Measurements from ENCODE around the gene TRABD.
"Not testable (repeated sequence)": the region's sequence is repeated elsewhere in the genome, so short reads cannot be mapped to it uniquely, and the experiment has no call there.

TRABD gene

GRCh38 chr22:50151571-50152537, 33.9 kb upstream of the TRABD start:
- no peak for DNase-seq (ENCODE audit: low read depth)

GRCh38 chr22:50153056-50153755, 32.5 kb upstream of the TRABD start:
- DNase-seq (ENCODE audit: low read depth), result no peak

GRCh38 chr22:50153756-50154140, 32.0 kb upstream of the TRABD start:
- DNase-seq (ENCODE audit: low read depth), result no peak

GRCh38 chr22:50157709-50158375, 27.9 kb upstream of the TRABD start:
- no peak for DNase-seq (ENCODE audit: low read depth)

GRCh38 chr22:50160947-50161346, 24.8 kb upstream of the TRABD start:
- DNase-seq (ENCODE audit: low read depth), result no peak

GRCh38 chr22:50161508-50162390, 24.0 kb upstream of the TRABD start:
- no peak for DNase-seq (ENCODE audit: low read depth)

DNA sequence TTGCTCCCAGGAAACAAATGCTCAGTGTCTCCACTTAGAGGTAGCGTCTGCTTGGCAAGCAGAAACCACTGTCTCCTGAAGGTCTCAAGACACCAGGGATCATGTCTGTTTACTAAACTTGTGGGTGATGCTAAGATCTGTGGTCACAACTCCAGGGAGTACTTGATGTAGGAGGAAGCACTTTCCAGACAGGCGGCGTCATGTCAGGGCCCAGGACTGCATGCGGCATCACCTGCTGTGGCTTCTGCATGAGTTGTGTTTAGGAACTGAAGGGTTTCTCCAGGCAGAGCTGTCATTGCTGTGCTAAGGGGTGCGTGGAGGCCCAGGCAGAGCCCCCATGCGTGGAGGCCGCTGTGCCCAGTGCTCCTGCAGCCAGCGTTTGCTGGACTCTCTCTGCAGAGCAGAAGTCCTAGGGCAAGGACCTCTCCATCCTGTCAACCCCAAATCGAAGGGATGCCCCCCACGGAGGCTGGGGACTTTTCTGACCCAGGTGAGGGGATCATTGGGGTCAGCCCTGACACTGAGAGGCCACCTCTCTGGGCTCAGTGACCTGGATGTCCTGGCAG, 23.2 kb upstream of the TRABD start:
- DNase-seq (ENCODE audit: low read depth), result no peak

GRCh38 chr22:50165436-50166123, 20.1 kb upstream of the TRABD start:
- DNase-seq (ENCODE audit: low read depth), result no peak

DNA sequence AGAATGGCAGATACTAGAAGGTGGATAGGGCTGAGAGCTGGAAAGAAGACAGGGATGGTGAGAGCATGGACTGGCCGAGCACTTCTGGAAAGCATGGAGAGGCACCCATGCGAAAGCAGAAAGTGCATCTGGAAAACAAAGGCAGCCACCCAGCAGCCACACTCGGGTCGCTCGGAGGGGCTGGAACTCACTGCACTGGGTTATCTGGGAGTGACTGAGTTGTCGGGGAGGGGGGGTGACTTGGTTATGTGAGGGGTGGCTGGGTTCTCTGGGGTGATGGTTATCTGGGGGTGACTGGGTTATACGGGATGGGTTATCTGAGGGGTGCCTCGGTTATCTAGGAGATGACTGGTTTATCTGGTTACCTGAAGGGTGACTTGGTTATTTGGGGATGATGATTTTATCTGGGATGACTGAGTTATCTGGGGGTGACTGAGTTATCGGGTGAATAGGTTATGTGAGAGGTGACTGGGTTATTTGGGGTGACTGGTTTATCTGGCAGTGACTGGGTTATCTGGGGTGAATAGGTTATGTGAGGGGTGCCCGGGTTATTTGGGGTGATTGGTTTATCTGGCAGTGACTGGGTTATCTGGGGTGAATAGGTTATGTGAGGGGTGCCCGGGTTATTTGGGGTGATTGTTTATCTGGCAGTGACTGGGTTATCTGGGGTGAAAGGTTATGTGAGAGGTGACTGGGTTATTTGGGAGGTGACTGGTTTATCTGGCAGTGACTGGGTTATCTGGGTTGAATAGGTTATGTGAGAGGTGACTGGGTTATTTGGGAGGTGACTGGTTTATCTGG, 17.8 kb upstream of the TRABD start:
- DNase-seq (ENCODE audit: low read depth), result no peak

- DNase-seq (ENCODE audit: low read depth), result not testable (repeated sequence)
These were observed 17.1 kb upstream of the TRABD start for GRCh38 chr22:50168490-50169180.

- DNase-seq (ENCODE audit: low read depth), result no peak
These were observed 16.4 kb upstream of the TRABD start for GRCh38 chr22:50169181-50169759.

GRCh38 chr22:50169774-50170341, 15.9 kb upstream of the TRABD start:
- peak; percentile 19 for DNase-seq (ENCODE audit: low read depth)

GRCh38 chr22:50170453-50171318, 15.0 kb upstream of the TRABD start, which contains the start of gene PANX2:
TSS of gene PANX2 (plus strand) at chr22:50170731. CDS start at chr22:50170731, 0 bp downstream.
- DNase-seq (ENCODE audit: low read depth), result no peak

DNA sequence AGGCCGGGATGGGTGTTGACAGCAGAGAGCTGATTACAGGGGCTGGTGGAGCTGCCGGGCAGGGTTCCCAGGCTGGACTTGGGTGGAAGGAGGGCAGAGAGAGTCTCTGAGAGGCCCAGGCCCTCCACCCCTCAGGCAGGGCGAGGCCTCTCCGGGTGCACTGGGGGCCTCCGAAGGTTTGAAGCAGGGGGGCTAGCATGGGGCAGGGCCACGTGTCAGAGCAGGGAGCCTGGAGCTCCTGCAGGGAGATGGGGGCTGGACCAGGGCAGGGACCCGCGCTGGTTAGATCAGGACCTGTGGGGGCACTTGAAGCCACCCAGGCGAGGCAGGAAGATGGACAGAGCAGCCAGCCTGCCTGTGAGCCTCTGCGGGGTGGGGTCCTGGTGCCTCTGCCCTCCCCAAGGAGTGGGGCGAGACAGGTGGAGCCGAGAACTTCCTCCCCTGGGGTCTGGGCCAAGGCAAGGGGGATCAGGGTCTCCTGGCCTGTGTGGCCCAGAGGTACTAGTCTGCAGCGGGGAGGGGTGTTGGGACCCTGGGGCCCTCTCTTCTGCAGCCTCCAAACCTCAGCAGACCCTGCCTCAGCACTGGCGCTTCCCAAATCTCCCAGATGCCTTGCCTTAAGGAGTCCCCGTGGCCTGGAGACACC, 14.3 kb upstream of the TRABD start:
- DNase-seq (ENCODE audit: low read depth), result no peak

- no peak for DNase-seq (ENCODE audit: low read depth)
These were observed 13.7 kb upstream of the TRABD start for GRCh38 chr22:50171965-50172421.

- DNase-seq (ENCODE audit: low read depth), result no peak
These were observed 12.3 kb upstream of the TRABD start for GRCh38 chr22:50173311-50173982.
